ENCODE results near the gene EFEMP1. TPM values are rescaled to one million over a fixed set of nuclear protein-coding genes. Genes with fewer than 3 reads are reported as not detected.
A peak's percentile ranks its signal among the peaks of the same experiment; 100 is the strongest.

Gene EFEMP1
- total RNA-seq, 4 donors from 2014 or later = 11.2 to 68.3 (median 41.8) TPM

DNA sequence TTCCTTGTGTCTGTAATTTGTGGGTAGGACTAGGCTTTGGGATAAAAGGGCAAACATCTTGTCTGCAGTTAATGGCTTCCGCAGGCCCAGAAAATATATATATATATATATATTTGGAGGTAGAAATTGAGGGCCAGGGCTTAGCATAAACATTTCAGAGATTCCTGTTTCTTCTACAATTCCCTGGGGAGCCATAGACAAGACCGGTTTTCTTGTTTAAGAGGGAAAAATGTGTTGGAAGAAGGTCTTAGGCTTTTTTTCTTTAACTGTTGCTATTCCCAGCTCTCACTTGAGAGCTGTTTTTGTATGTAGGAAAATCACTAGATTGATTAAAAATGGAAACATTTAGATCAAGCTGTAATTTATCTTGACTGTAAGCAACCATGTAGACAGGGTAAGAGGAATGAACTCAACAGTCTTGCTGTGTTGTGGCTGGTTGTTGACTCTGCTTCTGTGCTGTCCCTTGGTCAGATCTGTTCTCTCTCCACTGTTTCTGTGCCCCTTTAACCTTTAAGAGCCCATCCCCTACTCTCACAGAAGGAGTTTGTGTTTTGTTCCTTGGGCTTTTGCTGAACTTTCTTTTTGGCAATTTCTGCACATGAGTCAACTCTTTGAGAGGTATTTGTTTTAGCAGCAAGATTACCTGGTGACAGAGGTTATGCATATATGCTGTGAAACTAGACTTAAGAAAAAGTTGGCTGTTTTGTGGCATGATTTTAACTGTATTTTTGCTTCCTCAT, 58.3 kb downstream of the EFEMP1 start:
- TF ChIP-seq POLR2A (IDR thresholded peaks at IDR 0.05) = no peak
- TF ChIP-seq, protein P1, sequence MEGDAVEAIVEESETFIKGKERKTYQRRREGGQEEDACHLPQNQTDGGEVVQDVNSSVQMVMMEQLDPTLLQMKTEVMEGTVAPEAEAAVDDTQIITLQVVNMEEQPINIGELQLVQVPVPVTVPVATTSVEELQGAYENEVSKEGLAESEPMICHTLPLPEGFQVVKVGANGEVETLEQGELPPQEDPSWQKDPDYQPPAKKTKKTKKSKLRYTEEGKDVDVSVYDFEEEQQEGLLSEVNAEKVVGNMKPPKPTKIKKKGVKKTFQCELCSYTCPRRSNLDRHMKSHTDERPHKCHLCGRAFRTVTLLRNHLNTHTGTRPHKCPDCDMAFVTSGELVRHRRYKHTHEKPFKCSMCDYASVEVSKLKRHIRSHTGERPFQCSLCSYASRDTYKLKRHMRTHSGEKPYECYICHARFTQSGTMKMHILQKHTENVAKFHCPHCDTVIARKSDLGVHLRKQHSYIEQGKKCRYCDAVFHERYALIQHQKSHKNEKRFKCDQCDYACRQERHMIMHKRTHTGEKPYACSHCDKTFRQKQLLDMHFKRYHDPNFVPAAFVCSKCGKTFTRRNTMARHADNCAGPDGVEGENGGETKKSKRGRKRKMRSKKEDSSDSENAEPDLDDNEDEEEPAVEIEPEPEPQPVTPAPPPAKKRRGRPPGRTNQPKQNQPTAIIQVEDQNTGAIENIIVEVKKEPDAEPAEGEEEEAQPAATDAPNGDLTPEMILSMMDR (IDR thresholded peaks at IDR 0.05) = no peak
- intact Hi-C loops (cut with DNase I) = no loop called here
- DNase-seq = no peak
- Histone ChIP-seq H3K27me3 (no peaks in the 10 kb centered on the region), H3K27ac (no peak overlapping the region), H3K36me3 (no peaks in the 10 kb centered on the region), H3K4me1 (no peaks in the 10 kb centered on the region), H3K4me3 (no peak overlapping the region), H3K9me3 (no peaks in the 10 kb centered on the region)
- 59 to 62% methylated on average over 2 of the region's 2 CpGs for WGBS, 2 donors

DNA sequence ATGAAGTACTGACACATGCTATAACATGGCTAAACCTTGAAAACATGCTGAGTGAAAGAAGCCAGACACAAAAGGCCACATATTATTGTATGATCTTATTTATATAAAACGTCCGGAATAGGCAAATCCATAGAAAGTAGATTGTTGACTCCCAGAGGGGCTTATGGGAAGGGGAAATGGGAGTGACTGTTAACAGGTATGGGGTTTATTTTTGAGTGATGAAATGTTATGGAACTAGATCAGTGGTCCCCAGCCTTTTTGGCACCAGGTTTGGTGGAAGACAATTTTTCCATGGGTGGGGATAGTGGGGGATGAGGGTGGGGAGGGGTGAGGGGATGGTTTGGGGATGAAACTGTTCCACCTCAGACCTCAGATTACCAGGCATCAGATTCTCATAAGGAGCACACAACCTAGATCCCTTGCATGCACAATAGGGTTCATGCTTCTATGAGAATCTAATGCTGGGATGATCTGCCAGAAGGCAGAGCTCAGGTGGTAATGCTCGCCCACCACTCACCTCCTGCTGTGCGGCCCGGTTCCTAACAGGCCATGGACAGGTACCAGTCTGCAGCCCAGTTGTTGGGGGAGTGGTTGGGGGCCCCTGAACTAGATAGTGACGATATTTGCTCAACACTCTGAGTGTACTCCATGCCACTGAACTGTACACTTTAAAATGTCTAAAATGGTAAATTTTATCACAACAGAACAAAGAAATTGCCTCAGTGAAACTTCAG, 59.1 kb downstream of the EFEMP1 start:
- H3K27me3 ChIP-seq = no peaks in the 10 kb centered on the region
- no peaks in the 10 kb centered on the region for H3K4me1 ChIP-seq
- no peak for TF ChIP-seq POLR2A (IDR thresholded peaks at IDR 0.05)
- TF ChIP-seq, protein P1 (IDR thresholded peaks at IDR 0.05) = no peak
- no peak overlapping the region for H3K4me3 ChIP-seq
- no peaks in the 10 kb centered on the region for H3K9me3 ChIP-seq
- 86 to 91% methylated on average over 5 of the region's 6 CpGs for WGBS, 2 donors
- no peak overlapping the region for H3K27ac ChIP-seq
- DNase-seq = no peak
- no peaks in the 10 kb centered on the region for H3K36me3 ChIP-seq
- intact Hi-C loops (cut with DNase I) = no loop called here

DNA sequence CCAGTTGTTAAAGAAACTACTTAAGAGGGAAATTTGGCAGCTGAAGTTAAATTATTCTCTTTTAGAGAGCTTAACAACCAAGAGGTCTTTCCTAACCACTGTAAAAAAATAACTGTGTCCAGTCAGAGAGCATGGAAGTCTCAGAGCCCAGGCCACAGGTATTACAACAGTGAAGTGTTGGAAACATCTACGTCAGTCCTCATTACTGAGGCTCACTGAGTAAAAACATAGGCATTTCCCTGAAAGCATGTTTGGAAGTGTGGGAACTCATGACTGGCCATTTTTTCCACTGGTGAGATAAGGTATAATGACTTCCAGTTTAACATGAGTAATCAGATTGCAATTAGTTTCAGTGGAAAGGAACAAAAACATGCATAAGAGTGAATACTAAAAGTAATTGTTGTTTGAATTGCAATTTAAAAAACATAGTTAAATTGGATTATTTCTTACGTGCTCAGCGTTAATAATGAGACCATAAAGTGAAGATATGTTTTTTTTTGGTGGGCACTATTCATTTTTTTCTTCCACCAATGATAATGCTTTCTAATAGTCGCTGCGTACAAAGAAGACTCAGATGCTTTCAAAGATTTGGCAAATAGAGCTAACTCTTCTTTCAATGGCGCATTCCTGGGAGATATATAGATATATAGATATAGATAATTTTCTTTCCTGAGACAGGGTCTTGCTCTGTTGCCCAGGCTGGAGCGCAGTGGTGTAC, 60.8 kb downstream of the EFEMP1 start:
- Histone ChIP-seq H3K9me3 (no peaks in the 10 kb centered on the region), H3K4me3 (no peak overlapping the region), H3K27me3 (no peaks in the 10 kb centered on the region), H3K27ac (peak overlapping the region in 3 of 4 donors; percentile 30 to 69 (median 66)), H3K4me1 (no peaks in the 10 kb centered on the region), H3K36me3 (no peaks in the 10 kb centered on the region)
- 76 to 82% methylated on average over 7 of the region's 7 CpGs for WGBS, 2 donors
- intact Hi-C loops (cut with DNase I) = no loop called here
- DNase-seq = no peak
- no peak for TF ChIP-seq POLR2A (IDR thresholded peaks at IDR 0.05)
- TF ChIP-seq, protein P1 (IDR thresholded peaks at IDR 0.05) = no peak

DNA sequence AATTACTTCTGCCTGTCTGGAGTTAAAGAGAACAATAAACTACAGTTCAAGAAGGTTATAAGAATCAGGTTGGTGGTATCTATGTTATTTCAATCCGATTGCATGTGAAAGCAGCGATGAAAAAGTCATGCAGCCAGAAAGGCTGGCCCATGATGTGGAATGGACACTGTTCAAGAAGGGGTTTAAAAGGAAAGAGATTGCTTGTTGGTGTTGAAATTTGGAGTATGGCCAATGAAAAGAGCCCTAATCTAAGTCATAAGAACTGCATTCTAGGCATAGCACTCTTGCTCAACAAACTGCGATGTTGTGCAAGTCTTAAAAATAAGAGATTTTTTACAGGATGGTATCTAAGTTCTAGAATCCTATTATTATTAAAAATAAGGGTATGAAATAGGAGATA, 61.3 kb downstream of the EFEMP1 start:
- H3K36me3 ChIP-seq = no peaks in the 10 kb centered on the region
- H3K9me3 ChIP-seq = no peaks in the 10 kb centered on the region
- H3K4me1 ChIP-seq = no peaks in the 10 kb centered on the region
- no peaks in the 10 kb centered on the region for H3K27me3 ChIP-seq
- intact Hi-C loops (cut with DNase I) = no loop called here
- TF ChIP-seq, protein P1 (IDR thresholded peaks at IDR 0.05) = no peak
- no peak for TF ChIP-seq POLR2A (IDR thresholded peaks at IDR 0.05)
- WGBS, 2 donors = 62 to 69% methylated on average over 3 of the region's 3 CpGs
- no peak overlapping the region for H3K4me3 ChIP-seq
- peak overlapping the region in 2 of 4 donors; percentile 66 to 69 for H3K27ac ChIP-seq
- DNase-seq = no peak

DNA sequence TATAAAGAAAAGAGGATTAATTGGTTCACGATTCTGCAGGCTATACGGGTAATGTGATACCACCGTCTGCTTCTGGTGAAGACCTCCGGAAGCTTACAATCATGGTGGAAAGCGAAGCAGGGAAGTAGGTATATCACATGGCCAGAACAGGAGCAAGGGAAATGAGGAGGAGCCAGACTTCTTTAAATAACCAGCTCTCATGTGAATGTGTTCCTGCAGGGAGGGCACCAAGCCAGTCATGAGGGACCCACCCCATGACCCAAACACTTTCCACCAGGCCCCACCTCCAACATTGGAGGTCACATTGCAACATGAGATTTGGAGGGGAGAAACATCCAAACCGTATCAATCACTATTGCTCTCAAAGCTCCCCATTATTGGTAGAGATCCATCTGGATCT, 61.8 kb downstream of the EFEMP1 start:
- intact Hi-C loops (cut with DNase I) = no loop called here
- Histone ChIP-seq H3K36me3 (no peaks in the 10 kb centered on the region), H3K4me3 (no peak overlapping the region), H3K4me1 (no peaks in the 10 kb centered on the region), H3K27ac (peak overlapping the region in 2 of 4 donors; percentile 53 to 66), H3K9me3 (no peaks in the 10 kb centered on the region), H3K27me3 (no peaks in the 10 kb centered on the region)
- 82 to 87% methylated on average over 6 of the region's 6 CpGs for WGBS, 2 donors
- TF ChIP-seq, protein P1 (IDR thresholded peaks at IDR 0.05) = no peak
- TF ChIP-seq POLR2A (IDR thresholded peaks at IDR 0.05) = no peak
- DNase-seq = no peak

Measured in esophagus squamous epithelium (tissue), 5 donors.